GM20000 (cell line): ENCODE results near the gene ECPAS.
A peak's percentile ranks its signal among the peaks of the same experiment; 100 is the strongest.

ENCODE experiments used
- DNase-seq: peaks from one replicate; pipeline ENCODE4 v3.0.0; 2012; ENCODE audit warnings: low spot score
- TF ChIP-seq, protein P1 (sequence below): IDR thresholded peaks from 2 replicates; pipeline ENCODE4 v1.5.1; 2012; ENCODE audit warnings: mild to moderate bottlenecking, control low read depth; ENCODE audit errors: extremely low read depth, missing control alignments

ECPAS gene

DNA sequence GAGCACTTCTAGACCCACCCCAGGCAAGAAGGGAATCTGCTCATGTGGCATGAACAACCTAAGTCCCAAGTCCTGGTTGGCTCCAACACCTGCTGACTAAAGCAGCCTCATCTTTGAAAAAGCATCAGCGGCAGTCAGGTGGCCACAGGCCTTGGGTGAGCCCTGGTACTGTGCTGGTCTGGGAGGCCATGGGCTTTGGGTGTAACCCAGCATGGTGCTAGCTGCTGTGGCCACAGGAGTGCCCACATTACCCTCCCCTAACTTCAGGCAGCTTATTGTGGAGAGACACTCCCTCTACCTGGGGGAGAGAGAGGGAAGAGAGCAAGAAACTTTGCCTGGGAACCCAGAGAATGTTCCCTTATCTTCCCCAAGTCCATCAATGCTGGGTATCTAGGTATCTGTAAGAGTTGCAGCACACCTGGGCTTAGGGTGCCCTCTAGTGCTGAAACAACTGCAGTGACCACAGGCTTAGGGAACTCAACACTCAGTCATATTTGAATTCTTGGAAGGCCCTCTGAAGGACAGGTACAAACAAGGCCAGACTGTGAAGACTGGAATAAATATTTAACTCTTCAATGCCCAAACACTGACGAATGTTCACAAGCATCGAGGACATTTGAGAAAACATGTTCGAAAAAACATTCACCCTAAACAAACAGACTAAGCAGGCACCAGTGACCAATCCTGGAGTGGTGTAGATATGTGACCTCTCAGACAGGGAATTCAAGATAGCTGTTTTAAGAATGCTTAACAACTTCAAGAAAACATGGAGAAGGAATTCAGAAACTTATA lies 84.2 kb downstream of the ECPAS start:
- DNase-seq, result no peak
- TF ChIP-seq, protein P1, sequence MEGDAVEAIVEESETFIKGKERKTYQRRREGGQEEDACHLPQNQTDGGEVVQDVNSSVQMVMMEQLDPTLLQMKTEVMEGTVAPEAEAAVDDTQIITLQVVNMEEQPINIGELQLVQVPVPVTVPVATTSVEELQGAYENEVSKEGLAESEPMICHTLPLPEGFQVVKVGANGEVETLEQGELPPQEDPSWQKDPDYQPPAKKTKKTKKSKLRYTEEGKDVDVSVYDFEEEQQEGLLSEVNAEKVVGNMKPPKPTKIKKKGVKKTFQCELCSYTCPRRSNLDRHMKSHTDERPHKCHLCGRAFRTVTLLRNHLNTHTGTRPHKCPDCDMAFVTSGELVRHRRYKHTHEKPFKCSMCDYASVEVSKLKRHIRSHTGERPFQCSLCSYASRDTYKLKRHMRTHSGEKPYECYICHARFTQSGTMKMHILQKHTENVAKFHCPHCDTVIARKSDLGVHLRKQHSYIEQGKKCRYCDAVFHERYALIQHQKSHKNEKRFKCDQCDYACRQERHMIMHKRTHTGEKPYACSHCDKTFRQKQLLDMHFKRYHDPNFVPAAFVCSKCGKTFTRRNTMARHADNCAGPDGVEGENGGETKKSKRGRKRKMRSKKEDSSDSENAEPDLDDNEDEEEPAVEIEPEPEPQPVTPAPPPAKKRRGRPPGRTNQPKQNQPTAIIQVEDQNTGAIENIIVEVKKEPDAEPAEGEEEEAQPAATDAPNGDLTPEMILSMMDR, result peak; percentile 13

DNA sequence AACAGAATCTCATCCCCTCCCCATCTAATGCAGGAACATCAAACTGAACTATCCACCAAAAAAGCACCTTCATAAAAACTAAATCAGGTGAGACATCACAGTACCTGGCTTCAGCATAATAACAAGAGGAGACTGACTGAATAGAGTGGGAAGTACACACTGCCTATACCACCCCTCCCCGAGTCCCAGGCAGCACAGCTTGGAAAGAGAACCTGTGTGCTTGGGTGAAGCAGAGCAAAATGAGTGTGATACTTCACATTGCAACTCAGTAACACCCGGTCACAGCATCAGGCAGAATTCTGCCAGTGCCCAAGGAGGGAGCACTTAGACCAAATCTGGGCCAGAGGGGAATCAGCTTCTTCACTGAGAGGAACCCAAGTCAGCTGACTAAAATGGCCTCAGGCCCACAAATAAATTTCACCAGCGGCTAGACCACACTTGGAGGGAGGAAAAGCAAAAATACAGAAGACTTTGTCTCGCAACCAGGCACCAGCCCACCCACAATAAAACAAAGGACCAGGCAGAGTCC lies 84.9 kb downstream of the ECPAS start:
- no peak for DNase-seq
- TF ChIP-seq, protein P1, result no peak

DNA sequence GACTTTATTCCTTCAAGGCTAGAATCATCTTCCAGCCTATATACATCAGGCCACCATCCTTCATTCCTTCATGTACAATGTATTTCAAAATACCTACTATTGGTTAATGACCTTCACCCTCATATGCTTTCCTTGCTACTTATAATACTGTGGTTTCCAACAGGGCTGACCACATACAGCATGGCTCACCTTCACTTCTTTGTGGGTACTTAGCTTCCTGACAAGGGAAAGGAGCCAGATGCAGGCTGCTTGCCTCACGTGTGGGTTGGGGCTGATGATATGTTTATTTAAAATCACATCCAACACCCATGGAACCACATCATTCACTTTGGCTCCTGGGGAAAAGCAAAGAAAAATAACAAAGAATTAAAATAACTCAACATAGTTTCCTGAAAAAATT lies 90.2 kb downstream of the ECPAS start:
- no peak for DNase-seq
- TF ChIP-seq, protein P1, result no peak

DNA sequence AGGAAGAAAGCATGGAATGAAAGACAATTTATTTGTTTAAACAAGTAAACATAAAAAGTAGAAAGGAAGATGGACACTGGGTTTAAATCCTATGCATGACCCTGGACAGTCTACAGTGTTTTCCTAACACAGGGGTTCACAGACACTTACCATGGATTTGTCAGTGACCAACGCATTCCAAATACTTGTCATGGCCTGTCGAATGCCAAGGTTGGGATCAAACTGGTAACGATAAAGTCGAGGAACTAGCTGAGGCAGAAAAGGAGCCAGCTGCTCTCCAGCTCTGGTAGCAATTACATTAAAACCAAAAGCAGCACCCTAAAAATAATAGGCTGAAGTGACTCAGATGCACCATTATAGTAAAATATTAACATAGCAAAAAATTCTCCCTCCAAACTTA lies 94.8 kb downstream of the ECPAS start:
- DNase-seq, result no peak
- TF ChIP-seq, protein P1, result no peak

DNA sequence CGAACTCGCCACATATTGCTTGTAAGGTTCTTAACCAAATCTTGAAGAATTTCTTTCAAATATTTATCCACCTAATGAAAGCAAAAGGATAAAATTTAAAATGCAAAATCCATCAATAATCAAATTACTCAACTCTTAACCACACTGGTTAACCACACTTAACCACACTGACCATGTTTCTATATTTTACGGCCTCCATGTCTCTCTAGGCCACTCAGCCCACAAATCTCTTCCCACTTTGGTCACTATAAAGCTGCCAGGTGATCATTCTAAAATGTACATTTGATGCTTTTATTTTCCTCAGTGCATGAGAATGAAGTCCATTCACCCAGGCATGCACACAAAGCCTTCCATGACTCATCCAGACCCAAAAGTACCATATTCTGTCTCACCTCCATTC lies 97.8 kb downstream of the ECPAS start:
- TF ChIP-seq, protein P1, result no peak
- no peak for DNase-seq

DNA sequence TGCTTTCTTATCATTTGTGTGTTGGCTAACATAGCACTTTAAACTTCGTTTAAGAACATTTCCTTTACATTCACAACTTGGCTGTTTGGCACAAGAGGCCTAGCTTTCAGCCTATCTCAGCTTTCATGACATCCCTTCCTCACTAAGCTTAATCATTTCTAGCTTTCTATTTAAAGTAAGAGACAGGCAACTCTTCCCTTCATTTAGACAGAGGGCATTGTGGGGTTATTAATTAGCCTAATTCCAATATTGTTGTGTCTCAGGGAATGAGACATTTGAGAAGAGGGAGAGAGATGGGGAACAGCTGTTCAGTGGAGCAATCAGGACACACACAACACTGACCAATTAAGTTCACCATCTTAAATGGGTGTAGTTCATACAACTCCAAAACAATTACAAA lies 103.2 kb downstream of the ECPAS start:
- DNase-seq, result no peak
- TF ChIP-seq, protein P1, result no peak

DNA sequence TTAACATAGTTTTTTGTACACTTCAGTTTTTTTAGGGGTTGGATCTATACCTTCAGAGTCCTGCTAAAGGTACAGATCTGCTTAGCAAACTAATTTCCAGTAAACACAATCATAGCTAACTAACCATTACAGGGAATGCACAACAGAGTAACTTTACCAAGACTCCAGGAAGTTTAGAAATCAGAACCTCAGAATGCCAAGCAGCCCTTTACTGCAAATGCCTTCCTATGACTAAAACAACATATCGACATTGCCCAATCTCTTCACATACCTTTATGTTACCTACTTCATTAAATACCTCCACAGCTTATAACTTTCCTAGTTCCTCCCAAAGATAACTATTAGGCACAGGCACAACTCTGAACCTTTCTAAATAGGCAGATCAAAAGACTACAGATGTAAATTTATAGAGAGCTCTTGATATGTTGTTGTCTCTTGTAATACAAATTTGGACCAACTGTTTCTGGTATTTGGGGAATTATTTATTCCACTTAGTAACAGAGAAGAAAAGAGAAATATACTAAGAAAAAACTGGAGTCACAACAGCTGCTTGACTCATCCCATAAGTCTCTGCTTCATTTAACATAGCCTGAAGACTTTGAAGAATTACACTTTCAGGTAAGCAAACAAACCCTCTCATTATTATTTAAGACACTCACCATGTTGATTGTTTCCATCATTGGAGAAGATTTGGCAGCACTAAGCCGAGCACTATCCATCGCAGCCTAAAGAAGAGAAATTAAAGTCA lies 108.2 kb downstream of the ECPAS start:
- TF ChIP-seq, protein P1, result no peak
- DNase-seq, result no peak
